SH-SY5Y (cell line): ENCODE data around the gene SLC4A7.

Experiments used
- GATA2 ChIP-seq: IDR thresholded peaks from 2 replicates; pipeline ENCODE4 v1.6.1; 2011; ENCODE audit warnings: mild to moderate bottlenecking, low read depth, low read length
- GATA3 ChIP-seq: IDR thresholded peaks from 2 replicates; pipeline ENCODE4 v1.6.1; 2011; ENCODE audit warnings: low read depth, mild to moderate bottlenecking, low read length, moderate library complexity

- TF ChIP-seq GATA2 (no peak), GATA3 (no peak)
Measured at GRCh38 chr3:27340534-27340933, 143.7 kb downstream of the SLC4A7 start.
